Lower leg skin (tissue), 3 donors: Measurements from ENCODE around the gene GTF2IRD2.
"Not testable (repeated sequence)": the region's sequence is repeated elsewhere in the genome, so short reads cannot be mapped to it uniquely, and the experiment has no call there.

Experiments used
- POLR2A ChIP-seq, 2 donors: fragments of 450-650 bp; IDR thresholded peaks; one replicate each; pipeline ENCODE4 v1.6.1; 2016 to 2017; ENCODE audit warnings: antibody characterized with exemption in 2 of 2, mild to moderate bottlenecking in 1 of 2, moderate library complexity in 1 of 2
- TF ChIP-seq, protein P1 (sequence below), 3 donors: fragments of 450-650 bp; IDR thresholded peaks; one replicate each; pipeline ENCODE4 v1.5.1; 2016; ENCODE audit warnings: antibody characterized with exemption in 3 of 3, mild to moderate bottlenecking in 3 of 3, moderate library complexity in 2 of 3

GRCh38 chr7:74830411-74830810 lies 21.0 kb downstream of the GTF2IRD2 start:
- TF ChIP-seq, protein P1, sequence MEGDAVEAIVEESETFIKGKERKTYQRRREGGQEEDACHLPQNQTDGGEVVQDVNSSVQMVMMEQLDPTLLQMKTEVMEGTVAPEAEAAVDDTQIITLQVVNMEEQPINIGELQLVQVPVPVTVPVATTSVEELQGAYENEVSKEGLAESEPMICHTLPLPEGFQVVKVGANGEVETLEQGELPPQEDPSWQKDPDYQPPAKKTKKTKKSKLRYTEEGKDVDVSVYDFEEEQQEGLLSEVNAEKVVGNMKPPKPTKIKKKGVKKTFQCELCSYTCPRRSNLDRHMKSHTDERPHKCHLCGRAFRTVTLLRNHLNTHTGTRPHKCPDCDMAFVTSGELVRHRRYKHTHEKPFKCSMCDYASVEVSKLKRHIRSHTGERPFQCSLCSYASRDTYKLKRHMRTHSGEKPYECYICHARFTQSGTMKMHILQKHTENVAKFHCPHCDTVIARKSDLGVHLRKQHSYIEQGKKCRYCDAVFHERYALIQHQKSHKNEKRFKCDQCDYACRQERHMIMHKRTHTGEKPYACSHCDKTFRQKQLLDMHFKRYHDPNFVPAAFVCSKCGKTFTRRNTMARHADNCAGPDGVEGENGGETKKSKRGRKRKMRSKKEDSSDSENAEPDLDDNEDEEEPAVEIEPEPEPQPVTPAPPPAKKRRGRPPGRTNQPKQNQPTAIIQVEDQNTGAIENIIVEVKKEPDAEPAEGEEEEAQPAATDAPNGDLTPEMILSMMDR (IDR thresholded peaks at IDR 0.05), result not testable (repeated sequence)
- TF ChIP-seq POLR2A (IDR thresholded peaks at IDR 0.05), result not testable (repeated sequence)
